HepG2 (cell line): ENCODE measurements around the gene ENDOU. TPM values are rescaled to one million over a fixed set of nuclear protein-coding genes. Genes with fewer than 3 reads are reported as not detected.

ENCODE experiments used
- ARID4A ChIP-seq: sonication (generic); formaldehyde crosslinking; IDR thresholded peaks from 2 replicates; pipeline ENCODE4 v1.5.0; 2020; ENCODE audit warnings: mild to moderate bottlenecking, missing genetic modification reagents, borderline replicate concordance
- ATF7-NPFF ChIP-seq: sonication (generic); formaldehyde crosslinking; IDR thresholded peaks from 2 replicates; pipeline ENCODE4 v1.8.1; 2023; ENCODE audit warnings: mild to moderate bottlenecking, low read depth, missing genetic modification reagents, moderate library complexity
- DBP ChIP-seq: sonication (generic); formaldehyde crosslinking; IDR thresholded peaks from 2 replicates; pipeline ENCODE4 v1.4.0; 2020; ENCODE audit warnings: missing genetic modification reagents; ENCODE audit errors: not compliant biosample characterization
- HDAC2 ChIP-seq: sonication (generic); formaldehyde crosslinking; IDR thresholded peaks from 2 replicates; pipeline ENCODE4 v1.4.0; 2020; ENCODE audit warnings: missing genetic modification reagents
- HMGA1 ChIP-seq: sonication (generic); formaldehyde crosslinking; conservative IDR thresholded peaks from 2 replicates; pipeline ENCODE4 v1.4.0; 2020; ENCODE audit warnings: missing genetic modification reagents
- MEIS1 ChIP-seq: sonication (generic); formaldehyde crosslinking; IDR thresholded peaks from 2 replicates; pipeline ENCODE4 v1.9.0; 2021; ENCODE audit warnings: mild to moderate bottlenecking, missing genetic modification reagents, moderate library complexity, borderline replicate concordance
- MIER2 ChIP-seq: IDR thresholded peaks from 2 replicates; pipeline ENCODE4 v1.6.1; 2016; ENCODE audit warnings: missing biosample characterization, missing genetic modification reagents
- NRL ChIP-seq: sonication (generic); formaldehyde crosslinking; IDR thresholded peaks from 2 replicates; pipeline ENCODE4 v1.5.0; 2020; ENCODE audit warnings: missing genetic modification reagents, mild to moderate bottlenecking, moderate library complexity, borderline replicate concordance
- RFX1 ChIP-seq: fragments of 450-650 bp; IDR thresholded peaks from 2 replicates; pipeline ENCODE4 v1.6.1; 2017
- ZFP82 ChIP-seq: sonication (generic); formaldehyde crosslinking; IDR thresholded peaks from 2 replicates; pipeline ENCODE4 v1.5.1; 2020; ENCODE audit warnings: mild to moderate bottlenecking, missing genetic modification reagents, borderline replicate concordance
- ZNF234 ChIP-seq: sonication (generic); formaldehyde crosslinking; conservative IDR thresholded peaks from 2 replicates; pipeline ENCODE4 v1.5.1; 2020; ENCODE audit warnings: mild to moderate bottlenecking, missing genetic modification reagents
- ZNF512B ChIP-seq: sonication (generic); formaldehyde crosslinking; IDR thresholded peaks from 2 replicates; pipeline ENCODE4 v1.5.1; 2020; ENCODE audit warnings: missing genetic modification reagents, mild to moderate bottlenecking, borderline replicate concordance
- ZNF713 ChIP-seq: sonication (generic); formaldehyde crosslinking; IDR thresholded peaks from 2 replicates; pipeline ENCODE4 v1.4.0; 2020; ENCODE audit warnings: mild to moderate bottlenecking, missing genetic modification reagents
- ZNF790 ChIP-seq: sonication (generic); formaldehyde crosslinking; IDR thresholded peaks from 2 replicates; pipeline ENCODE4 v1.8.0; 2022; ENCODE audit warnings: missing genetic modification reagents, mild to moderate bottlenecking, borderline replicate concordance
- ZNF83 ChIP-seq: sonication (generic); formaldehyde crosslinking; IDR thresholded peaks from 2 replicates; pipeline ENCODE4 v1.4.0; 2020; ENCODE audit warnings: missing genetic modification reagents, mild to moderate bottlenecking, borderline replicate concordance
- polyA plus RNA-seq, 8 experiments: library from polyadenylated mRNA; depleted of rRNA in 3 of 8; stranded (reverse) in 7 of 8; unstranded in 1 of 8; fragments of >200 nt; fragmentation: Illumina TruSeq in 4 of 8; extraction: Trizol in 4 of 8; gene quantifications; 2 replicates each; pipeline versions ENCODE4 v1.2.1 to v1.2.3, GENCODE V29; 2011 to 2016; ENCODE audit warnings: low read depth in 4 of 8, missing spikeins in 1 of 8, mixed read lengths in 1 of 8; ENCODE audit not compliant: insufficient read depth in 1 of 8
- total RNA-seq, 5 experiments: library from RNA; depleted of rRNA; stranded (reverse); fragments of >200 nt; fragmentation: Illumina TruSeq; extraction: Trizol; gene quantifications; 2 replicates each; pipeline ENCODE4 v1.2.3, GENCODE V29; 2016; ENCODE audit warnings: low read depth in 1 of 5
- TF ChIP-seq, protein P1 (sequence below): sonication (generic); formaldehyde crosslinking; IDR thresholded peaks from 2 replicates; pipeline ENCODE4 v1.4.0; 2020; ENCODE audit warnings: missing genetic modification reagents

Gene ENDOU
- total and polyA plus RNA-seq, 2 of the 13 experiments (the other 11 are each of a cell fraction or from before 2014, with no cell fraction given), result not detected

- TF ChIP-seq ARID4A (CRISPR knock-in tag) (peak; percentile 48; the same call in 1 of the 2 replicates), NRL (CRISPR knock-in tag) (no peak), HDAC2 (no peak), MEIS1 (no peak), MIER2 (CRISPR knock-in tag) (no peak), HMGA1 (CRISPR knock-in tag) (no peak), ZFP82 (no peak), ZNF83 (CRISPR knock-in tag) (no peak), ZNF790 (CRISPR knock-in tag) (no peak), ATF7-NPFF (CRISPR knock-in tag) (0 out of 2 replicates have a peak, but pooled peaks have one; percentile 25), ZNF512B (CRISPR knock-in tag) (no peak), RFX1 (no peak), ZNF234 (CRISPR knock-in tag) (no peak), ZNF713 (CRISPR knock-in tag) (no peak), DBP (CRISPR knock-in tag) (no peak)
- TF ChIP-seq, protein P1, sequence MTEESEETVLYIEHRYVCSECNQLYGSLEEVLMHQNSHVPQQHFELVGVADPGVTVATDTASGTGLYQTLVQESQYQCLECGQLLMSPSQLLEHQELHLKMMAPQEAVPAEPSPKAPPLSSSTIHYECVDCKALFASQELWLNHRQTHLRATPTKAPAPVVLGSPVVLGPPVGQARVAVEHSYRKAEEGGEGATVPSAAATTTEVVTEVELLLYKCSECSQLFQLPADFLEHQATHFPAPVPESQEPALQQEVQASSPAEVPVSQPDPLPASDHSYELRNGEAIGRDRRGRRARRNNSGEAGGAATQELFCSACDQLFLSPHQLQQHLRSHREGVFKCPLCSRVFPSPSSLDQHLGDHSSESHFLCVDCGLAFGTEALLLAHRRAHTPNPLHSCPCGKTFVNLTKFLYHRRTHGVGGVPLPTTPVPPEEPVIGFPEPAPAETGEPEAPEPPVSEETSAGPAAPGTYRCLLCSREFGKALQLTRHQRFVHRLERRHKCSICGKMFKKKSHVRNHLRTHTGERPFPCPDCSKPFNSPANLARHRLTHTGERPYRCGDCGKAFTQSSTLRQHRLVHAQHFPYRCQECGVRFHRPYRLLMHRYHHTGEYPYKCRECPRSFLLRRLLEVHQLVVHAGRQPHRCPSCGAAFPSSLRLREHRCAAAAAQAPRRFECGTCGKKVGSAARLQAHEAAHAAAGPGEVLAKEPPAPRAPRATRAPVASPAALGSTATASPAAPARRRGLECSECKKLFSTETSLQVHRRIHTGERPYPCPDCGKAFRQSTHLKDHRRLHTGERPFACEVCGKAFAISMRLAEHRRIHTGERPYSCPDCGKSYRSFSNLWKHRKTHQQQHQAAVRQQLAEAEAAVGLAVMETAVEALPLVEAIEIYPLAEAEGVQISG (CRISPR knock-in tag), result peak; percentile 96
These were observed 48.0 kb upstream of the ENDOU start, which contains the start of gene SLC48A1 (continued) for GRCh38 chr12:47773062-47773857.
